GM18519 (cell line): ENCODE data around the gene KCNQ5.
A peak's percentile ranks its signal among the peaks of the same experiment; 100 is the strongest.

Experiments
- ATAC-seq: cut with Tn5 transposase; IDR thresholded peaks from one replicate; pipeline ENCODE4 v1.9.1; 2021; ENCODE audit warnings: mild to moderate bottlenecking, moderate library complexity; ENCODE audit not compliant: unreplicated experiment, low FRiP score

The KCNQ5 gene

DNA sequence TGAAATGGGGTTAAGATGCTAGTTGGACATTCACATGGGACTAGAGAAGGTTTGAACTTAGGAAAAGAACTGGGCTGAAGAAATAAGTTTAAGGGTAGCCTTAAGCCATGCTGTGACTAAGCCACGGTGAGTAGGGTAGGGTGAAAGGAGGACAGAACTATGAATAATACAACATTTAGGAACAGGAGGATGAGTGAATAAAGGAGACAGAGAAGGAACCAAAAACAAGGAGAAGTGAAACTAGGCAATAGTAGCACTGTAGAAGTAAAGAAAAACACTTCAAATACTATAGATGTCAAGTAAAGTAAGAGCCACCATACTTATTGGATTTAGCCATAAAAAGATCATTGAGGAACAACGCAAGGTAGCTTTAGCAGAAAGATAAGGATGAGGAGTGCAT, 111.2 kb downstream of the KCNQ5 start:
- peak; percentile 42 for ATAC-seq

GRCh38 chr6:72738091-72738490, 116.2 kb downstream of the KCNQ5 start:
- ATAC-seq, result no peak

DNA sequence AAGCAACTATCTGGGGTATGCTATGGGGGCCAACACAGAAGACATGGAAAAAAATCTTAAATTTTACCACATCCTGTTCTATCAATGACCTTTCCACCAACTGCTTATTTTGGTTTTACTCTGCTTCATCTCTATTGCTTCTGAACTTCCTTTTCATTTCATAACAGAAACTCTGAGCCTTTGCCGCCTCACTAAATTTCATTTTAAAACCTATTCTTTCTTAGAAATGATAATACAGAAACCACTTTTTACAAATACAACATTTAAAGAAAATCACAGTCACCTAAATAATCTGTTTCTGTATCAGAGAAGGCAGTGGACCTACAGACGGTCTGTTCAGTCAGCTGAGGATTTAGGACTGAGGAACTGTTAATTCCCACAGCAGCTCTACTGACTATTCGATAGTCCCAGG, 117.5 kb downstream of the KCNQ5 start:
- ATAC-seq, result peak; percentile 56

- peak; percentile 75 for ATAC-seq
Measured at GRCh38 chr6:72740135-72740534, 118.3 kb downstream of the KCNQ5 start.

DNA sequence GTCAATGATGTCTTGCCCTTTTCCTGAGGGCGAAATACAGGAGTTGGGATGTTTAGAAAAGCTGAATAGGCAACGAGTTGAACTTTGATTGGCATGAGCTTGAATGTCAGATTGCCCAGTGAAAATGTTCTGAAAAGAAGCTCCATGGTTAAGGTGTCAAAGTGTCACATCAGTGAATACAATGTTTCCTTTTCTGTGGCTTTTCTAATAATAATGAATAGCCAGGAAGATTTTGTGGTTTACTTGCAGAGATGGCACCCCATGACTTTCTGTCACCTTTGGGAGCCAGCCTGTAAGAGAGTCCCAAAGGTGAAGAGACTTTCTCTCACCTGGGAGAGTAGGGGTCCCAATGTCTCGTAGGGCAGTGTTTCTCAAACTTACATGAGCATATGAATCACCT, 119.2 kb downstream of the KCNQ5 start:
- ATAC-seq, result no peak

DNA sequence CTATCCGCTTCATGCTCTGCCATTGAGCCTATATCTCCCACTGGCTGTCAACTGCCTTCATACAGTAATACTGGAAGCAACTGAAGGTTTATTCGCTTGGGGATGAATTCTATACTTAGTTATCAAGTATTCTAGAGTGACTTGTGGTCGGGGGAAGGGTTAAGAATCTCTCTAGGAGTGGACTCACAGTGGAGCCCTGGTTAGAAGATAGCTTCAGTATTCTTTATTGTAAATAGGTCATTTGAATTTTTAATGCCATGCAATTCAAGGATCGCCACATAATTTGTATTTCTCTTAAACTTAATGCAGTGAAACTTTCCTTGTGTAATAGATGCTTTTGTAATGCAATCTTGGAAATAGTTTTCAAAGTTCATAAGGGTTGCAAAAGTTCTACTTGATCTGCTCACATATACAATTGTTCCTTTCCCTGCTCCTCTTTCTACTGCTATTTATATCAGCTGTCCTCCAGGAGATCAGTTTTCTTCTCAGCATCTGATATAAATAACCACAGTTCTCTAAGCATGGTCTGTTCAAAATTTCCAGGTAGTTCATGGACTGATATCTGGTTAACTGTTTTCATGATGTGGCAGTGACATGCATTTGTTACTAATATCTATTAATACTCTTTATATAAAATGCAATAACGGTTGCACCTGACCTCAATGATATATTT, 120.3 kb downstream of the KCNQ5 start:
- ATAC-seq, result no peak

- ATAC-seq, result no peak
Measured at GRCh38 chr6:72746276-72746675, 124.4 kb downstream of the KCNQ5 start.

DNA sequence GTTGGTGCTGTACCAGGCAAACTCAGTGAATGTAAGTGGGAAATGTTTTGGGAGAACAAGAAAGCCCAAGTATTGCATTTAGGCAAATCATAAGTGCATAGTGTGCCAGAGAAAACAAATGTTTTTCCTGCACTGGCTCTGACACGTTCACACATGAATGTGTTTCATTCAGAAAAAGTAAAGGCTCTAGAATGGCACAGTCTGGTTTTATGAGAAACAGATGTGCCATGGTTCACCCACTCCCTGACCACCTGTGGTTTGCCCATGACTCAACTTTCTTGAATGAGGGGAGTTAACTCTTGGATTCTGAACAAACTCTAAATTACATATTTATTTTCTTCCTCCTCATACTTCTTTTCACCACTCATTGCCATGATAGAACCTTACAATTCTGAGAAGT, 126.9 kb downstream of the KCNQ5 start:
- no peak for ATAC-seq

- no peak for ATAC-seq
Measured at GRCh38 chr6:72755752-72756151, 133.9 kb downstream of the KCNQ5 start.

GRCh38 chr6:72757048-72757447, 135.2 kb downstream of the KCNQ5 start:
- ATAC-seq, result no peak

DNA sequence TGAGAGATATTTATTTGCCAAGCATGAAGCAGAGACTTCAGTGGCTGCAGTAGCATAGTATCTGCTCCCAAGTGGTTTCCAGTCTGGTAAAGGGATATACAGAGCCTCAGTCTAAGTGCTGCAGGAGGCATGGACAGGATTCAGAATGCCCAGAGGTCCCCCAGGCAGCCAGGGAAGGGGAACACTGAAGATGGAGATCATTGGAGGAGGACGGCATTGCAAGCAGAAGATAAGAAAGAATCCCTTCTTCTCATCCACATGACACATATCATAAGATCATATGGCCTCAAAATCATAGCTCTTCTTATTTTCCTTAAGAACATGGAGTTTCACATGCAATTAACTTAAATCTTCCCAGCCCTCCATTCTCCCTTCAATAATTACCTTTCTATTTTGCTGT, 136.1 kb downstream of the KCNQ5 start:
- no peak for ATAC-seq

GRCh38 chr6:72758901-72759300, 137.0 kb downstream of the KCNQ5 start:
- no peak for ATAC-seq

DNA sequence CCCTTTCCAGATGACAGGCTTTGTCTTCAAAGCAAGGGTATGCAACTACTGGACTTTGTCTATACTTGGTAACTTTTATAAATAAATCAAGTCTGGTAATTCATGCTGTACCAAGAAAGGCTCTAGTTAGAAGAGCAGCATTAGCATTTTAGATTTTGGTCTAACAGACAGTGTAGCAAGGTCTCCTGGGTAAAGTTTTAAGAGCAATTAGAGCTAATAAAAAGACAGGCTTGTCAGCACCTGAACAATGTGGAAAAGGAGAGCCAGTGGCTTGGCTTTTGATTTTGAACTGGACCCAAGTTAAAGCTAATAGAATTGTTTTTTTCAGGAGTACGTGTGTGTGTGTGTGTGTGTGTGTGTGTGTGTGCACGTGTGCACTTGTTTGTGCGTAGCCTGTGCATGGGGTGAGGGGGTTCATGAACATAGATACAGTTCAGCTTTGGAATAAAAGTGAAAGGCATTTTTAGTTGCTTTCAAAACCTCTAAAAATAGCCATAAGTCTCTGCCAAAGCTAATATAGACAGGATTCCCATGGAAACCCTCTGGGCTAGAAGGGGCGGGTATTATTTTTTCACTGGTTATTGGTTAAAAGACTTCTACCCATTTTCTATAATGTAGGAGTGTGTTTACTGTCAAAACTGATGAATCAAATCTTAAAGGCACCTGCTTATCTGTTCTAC, 138.4 kb downstream of the KCNQ5 start:
- ATAC-seq, result no peak

DNA sequence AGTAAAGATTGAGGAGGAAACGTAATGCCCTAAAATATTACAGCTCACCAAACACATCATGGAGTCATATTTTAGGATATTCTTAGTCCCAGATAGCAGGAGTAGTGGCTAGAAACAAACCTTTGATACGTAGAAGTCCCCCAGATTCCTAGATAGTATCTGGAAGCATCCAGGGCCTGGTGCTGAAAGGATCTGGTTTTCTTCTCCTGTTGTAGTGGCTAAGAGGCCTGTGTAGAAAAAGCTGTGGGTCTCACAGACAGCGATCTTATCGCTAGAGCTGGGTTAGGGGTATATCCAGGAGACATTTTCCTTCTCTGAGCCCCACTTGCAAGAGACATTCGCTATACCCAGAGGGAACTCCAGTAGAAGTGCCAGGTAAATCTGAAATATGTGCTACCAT, 139.9 kb downstream of the KCNQ5 start:
- no peak for ATAC-seq

DNA sequence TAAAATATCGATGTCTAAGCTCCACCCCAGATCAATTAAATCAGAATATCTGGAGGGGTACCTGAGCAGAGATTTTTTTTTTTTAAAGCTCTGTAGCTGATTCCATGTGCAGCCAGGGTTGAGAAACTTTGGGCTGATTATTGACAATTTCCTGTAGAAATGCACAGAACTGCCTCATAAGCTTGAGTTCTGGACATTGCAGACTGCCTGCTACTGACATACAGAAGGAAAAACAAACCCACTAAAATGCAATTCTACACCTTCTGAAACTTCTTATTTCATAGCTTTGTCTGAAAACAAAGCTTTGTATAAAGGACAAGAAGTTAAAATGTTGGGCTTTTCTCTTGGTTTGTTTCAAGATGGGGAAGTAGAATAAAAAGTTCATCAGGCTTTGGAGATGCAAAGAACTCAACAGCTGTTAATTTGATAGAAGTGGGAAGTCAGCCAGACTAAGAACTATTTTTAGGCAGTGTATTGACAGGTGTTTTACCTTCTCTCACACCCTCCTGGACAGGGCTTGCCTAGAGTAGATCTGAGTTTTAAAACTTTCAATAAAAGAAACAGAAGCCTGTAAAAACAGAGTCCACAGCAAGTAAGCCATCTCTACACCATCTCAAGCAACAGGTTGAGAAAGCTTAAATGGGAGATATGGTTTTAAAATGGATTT, 147.7 kb downstream of the KCNQ5 start:
- ATAC-seq, result no peak

GRCh38 chr6:72770959-72771358, 149.1 kb downstream of the KCNQ5 start:
- ATAC-seq, result no peak

DNA sequence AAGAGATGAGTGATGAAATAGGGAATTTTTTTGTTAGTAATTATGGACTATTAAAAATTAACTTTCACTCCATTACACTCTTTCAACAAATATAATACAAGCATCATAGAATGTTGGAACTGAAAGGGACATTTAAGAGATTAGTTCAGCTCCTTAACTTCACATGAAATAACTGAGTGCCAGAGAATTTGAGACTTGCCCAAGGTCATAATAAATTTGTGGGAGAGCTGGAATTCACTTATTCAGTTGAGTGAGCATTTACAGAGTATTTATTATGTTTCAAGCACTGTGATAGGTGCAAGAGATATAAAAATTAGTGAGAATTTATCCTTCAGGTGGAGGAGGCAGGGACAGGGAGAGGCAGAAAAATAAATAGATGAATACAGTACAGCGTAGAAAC, 154.6 kb downstream of the KCNQ5 start:
- no peak for ATAC-seq

- no peak for ATAC-seq
Measured at GRCh38 chr6:72781624-72782023, 159.8 kb downstream of the KCNQ5 start.

GRCh38 chr6:72783035-72783434, 161.2 kb downstream of the KCNQ5 start:
- no peak for ATAC-seq

DNA sequence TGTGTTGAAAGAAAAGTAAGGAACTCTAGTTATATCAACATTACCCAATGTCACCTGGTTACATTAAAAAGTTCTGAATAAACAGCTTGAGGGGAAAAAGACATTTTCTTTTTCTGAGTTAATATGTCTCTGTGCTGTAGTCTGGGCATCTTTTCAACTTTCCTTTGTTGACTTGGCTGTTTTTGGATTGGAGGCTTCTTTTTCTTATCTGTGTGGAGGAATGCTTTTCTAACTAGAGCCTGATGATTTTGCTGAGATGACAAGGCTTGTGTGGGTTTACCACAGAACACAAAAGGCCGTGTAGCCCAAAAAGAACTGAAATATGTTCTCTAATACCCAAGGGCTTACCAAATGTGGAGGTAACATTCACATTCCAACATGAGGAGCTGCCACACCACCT, 161.8 kb downstream of the KCNQ5 start:
- no peak for ATAC-seq

- no peak for ATAC-seq
Measured at GRCh38 chr6:72784071-72784470, 162.2 kb downstream of the KCNQ5 start.

GRCh38 chr6:72784581-72784980, 162.7 kb downstream of the KCNQ5 start:
- no peak for ATAC-seq
